K562 (cell line): ENCODE measurements around the gene ICAM3.

ENCODE experiments used
- CBFB ChIP-seq: sonication (generic); formaldehyde crosslinking; IDR thresholded peaks from 2 replicates; pipeline ENCODE4 v1.4.0; 2020; ENCODE audit warnings: mild to moderate bottlenecking, missing genetic modification reagents
- ZNF133 ChIP-seq: fragments of 250-450 bp; sonication (Bioruptor Pico); IDR thresholded peaks from 2 replicates; pipeline ENCODE4 v1.4.0; 2020; ENCODE audit warnings: mild to moderate bottlenecking

GRCh38 chr19:10292206-10292788, 47.1 kb downstream of the ICAM3 start:
- no peak for TF ChIP-seq ZNF133 (CRISPR knock-in tag)
- TF ChIP-seq CBFB (CRISPR knock-in tag), result no peak
